B cell (primary cell): ENCODE data around the gene SYT3.

Experiments used
- CTCF ChIP-seq: fragments of 200-600 bp; IDR thresholded peaks from one replicate; pipeline ENCODE4 v1.8.0; 2022; ENCODE audit warnings: antibody characterized with exemption, mild to moderate bottlenecking
- EZH2 ChIP-seq: IDR thresholded peaks from 2 replicates; pipeline ENCODE4 v1.6.1; 2012; ENCODE audit warnings: borderline replicate concordance, low read depth, mild to moderate bottlenecking, moderate library complexity, low read length; ENCODE audit not compliant: insufficient read depth, poor library complexity, severe bottlenecking

GRCh38 chr19:50648659-50649058 lies 9.0 kb upstream of the SYT3 start:
- TF ChIP-seq CTCF, result no peak
- no peak for TF ChIP-seq EZH2
